Kidney capillary endothelial cell (primary cell): ENCODE measurements around the gene CCNY.

Source experiments
- DNase-seq: peaks from one replicate; pipeline ENCODE4 v3.0.0-alpha.2; 2018; ENCODE audit warnings: low spot score

CCNY gene

DNA sequence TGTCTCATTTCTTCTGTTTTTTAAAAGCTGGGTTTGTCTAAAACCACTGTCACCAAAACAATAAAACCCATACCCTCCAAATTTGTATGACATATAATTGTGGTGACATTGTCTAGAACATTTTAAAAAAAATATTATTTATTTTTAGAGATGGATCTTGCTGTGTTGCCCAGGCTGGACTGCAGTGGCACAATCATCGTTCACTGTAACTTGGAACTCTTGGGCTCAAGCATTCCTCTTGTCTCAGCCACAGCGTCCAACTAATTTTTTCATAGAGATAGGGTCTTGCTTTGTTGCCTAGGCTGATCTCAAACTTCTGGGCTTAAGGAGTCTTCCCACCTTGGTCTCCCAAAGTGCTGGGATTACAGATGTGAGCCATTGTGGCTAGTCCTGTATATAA, 116.5 kb downstream of the CCNY start:
- no peak for DNase-seq

DNA sequence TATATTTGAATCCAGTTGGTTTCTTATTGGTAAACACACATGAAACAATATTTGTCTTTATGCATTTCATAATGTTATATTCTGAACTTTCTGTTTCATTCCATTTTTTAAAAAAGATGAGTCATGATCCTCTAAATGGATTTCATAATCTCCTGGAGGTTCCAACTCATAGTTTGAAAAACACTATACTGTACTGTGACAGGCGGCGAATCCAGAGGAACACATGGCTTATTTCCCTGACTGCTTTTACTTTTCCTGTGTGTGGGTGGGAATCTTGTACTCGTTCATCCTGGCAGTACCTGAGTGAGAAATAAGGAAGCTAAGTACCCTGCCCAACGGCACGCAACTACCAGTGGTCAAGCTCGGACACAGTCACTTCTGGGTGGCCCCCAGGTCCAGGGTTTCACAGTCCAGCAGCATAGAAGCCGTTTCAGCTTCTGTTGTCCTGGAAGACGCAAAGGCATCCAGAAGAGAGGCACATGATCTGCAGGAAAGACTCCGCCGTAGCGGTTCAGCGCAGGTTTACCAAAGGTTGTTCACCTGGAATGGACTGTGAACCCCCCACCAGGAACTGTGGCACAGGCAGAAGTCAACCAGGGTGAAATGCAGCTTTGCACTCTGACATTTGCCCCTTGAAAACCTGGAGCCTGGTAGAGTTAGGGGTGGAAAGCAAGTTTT, 117.7 kb downstream of the CCNY start:
- DNase-seq = no peak

DNA sequence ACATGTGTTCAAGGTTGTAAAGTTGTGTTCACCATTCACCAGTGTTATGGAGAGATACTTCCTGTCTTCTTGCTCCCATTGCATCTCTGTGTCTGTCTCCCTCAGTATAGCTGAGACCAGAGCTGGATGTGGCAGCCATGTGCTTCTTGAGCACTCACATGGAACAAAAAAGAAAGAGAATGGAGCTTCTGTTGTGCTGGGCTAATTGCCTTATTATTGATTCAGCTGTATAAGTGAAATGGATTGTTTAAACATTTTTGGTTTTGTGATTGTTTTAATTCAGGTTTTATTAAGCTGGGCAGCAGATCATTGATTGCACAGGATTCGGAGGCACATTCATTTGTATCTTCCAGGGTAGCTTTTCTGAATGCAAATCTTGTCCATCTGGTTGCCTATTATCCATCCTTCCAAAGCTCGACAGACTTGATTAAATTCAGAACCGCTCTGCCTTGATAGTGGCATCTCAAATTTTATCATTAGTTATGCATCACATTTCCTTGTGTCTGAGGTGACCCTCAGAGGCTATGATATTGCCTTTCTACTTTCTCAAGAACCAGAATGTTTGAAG, 119.9 kb downstream of the CCNY start:
- DNase-seq = no peak

DNA sequence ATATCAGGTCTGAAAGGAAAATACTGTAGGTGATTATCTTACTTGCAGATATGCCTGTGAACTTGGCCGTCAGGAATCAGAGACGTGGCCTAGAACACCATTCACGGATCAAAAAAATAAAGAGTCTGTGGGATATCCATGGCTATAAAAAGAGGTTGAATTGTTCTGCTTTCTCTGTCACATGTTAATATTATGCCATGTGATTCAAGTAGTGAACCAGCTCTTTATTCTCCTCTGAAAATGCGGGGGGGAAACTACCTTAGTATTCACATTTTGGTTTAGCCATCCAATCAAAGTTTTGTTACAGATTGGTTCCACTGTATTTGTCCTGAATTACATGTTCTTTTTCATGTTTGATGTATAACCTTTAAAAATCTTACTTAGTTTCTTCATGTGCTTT, 120.5 kb downstream of the CCNY start:
- no peak for DNase-seq

DNA sequence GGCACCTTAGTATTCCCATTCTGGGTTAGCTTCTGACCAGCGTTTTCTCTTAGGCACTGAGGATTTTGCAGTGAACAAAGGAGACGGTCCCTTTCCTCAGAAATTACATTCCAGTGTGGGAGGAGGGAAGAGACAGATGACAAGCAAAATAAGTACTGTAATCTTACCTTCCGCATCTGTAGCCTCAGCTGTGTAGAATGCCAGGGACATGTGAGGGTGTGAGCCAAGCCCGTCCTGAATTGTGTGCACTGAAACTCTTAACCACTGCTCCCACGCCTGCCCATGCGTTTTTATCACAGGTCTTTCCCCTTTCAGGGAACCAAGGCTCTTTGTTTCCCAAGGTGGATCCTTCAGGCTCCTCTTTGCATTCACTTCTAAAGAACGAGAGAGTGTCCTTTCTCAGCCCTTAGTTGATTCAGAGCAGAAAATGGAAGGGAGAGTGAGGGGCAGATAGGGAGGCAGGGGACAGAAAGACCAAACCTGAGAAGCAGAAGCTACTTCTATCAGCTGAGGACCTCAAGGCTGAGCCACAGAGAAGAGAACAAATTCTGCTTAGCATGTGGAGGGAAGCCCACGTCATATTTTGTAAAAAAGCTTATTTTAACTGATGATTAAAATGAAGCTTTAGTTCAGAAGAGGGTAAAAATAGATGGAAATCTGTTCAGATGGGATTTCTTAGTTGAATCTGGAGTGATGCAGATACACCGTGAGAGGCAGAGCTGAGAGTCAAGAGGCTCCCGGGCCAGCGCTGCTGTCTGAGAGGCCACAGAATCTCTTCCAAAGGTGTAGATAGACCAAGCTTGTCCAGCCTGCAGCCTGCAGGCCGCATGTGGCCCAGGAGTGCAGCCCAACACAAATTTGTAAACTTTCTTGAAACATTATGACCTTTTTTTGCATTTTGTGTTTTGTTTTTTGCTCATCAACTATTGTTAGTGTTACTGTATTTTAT, 122.5 kb downstream of the CCNY start:
- no peak for DNase-seq

DNA sequence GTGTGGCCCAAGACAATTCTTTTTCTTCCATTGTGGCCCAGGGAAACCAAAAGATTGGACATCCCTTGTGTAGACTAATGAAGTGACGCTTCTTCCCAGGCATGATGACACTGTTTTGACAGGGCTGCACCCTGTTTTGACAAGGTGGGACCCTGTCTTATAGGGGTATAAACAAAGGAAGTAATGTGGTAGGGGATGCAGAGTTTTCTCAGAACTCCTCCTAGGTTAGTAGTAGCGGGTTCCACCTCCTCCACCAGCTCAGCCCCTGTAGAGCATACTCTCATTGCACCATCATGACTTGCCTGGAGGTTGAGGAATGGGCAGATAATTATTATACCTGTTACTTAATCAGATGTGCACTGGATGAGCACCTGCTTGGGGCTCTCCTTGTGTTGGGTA, 123.1 kb downstream of the CCNY start:
- DNase-seq = no peak

DNA sequence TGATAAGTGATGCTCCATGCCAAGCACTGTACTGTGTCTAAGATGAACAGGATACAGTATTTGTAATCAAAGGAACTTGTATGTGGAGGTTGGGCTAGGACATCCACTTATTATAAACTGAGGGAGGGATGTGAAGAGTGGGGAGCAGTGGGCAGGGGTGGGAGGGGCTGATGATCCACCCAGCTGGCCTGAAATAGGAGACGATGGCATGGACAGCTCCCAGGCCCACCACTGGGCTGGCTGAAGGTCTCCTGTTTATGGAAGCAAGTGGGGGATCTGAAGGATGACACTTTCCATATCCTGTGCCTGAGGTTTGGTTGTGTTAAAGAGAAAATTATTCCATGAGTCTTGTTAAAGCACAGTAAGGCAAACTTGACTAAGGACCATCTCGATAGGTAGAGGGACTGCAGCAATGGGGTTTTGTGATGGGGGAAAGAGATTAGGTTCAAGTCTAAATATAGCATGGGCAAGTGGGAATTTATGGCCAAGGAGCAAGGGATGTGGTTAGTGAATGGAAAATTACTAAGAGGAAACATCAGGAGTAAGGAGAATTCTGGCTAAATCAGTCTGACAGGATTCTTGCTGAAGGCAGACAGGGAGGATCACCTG, 124.6 kb downstream of the CCNY start:
- DNase-seq = no peak

DNA sequence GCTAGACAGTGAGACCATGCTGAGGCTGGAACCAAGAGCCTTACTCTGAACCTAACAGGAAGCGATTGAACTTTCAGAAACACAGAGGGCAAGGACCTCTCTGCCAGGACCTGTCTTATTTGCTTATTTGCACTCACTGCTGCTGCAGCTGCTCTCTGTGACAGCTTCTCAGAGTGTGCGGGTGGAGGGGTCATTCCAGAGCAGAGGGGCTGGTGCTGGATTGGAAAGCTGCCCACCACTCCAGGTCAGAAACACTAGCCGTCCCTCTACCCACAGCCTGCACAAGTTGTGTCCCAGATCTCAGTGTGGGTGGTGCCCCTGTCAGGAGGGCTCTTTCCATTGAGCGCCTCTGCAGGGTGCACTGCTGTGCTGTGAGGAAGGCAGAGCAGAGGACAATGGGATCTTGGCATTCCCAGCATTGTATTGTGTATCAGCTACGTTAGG, 126.2 kb downstream of the CCNY start:
- DNase-seq = no peak

DNA sequence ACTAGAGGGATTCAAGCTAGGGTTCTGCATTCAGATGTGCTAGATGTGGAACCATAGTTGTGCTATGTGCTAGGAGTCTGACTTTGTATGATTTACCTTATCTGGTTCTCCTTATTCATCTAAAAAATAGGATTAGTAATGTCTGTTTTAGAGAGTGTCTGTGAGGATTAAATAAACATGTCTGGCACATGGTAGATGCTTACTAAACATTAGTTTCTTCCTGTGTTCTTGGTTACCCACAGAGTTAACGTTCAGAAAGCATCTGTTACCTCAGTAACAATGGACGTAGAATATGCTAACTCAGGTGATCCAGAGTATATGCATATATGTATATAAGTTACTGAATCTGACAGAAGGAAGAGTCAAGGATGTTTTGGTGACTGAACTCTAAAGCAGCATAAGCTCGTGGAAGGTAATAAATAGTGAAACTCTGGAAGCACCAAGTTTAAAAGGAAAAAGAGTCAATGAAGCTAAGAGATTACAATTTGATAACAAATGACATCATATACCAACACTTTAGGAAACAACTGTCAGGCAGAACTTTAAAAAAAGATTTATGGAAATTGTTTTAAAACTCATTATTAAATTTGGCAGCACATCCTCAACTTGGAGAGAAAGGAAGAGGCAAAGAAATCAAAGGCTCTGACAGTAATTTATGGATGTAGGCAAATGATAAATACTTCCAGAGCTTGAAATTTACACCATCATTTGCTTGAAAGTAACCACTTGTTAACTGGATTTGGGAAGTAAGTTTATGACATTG, 127.0 kb downstream of the CCNY start:
- no peak for DNase-seq

DNA sequence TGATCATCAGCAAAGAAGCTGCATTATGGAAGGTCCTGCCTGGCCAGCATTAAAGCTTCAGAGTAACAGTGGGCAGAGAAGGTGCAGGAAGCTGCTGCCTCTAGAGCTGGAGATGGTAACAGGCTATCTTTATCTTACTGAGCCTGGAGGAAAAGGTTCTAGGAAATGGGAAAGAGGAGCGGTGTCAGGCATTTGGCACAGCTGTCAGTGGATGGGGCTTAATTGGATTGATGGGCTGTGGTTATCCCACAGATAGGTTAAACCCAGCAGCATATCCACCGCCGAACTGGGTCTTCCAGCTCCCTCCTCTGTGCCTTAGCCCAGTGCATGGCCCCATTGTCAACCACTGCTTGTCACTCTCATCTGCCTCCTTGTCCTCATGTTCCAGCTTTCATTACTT, 127.6 kb downstream of the CCNY start:
- DNase-seq = no peak

DNA sequence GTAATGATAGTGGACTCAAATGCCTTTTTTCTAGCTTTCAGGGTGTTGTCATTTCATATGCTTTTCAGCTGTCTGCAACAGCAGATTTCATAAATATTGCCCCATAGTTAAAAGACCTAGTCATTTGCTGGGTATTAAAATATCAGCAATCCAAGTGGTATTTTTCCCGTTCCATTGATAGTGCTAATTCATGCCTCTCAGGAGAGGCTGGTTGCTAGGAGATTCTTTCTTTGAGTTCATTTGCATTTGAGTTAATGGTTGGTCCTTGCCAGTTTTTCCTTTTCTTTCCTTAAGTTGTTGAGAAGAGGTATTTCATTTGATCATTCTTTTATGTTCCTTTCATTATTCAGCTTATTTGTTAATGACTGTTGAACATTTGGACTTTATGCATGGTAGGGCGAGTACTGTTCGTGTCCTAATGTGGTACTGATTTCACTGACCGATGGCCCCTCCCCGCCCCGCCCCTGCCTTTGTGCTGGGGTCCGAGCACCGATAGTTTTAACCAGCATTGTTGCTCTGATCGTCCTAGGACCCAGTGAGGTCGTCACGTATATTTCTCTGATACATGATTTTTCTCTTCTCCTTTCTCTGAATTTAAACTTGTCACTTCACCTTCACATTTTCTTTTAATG, 128.6 kb downstream of the CCNY start:
- DNase-seq = no peak

DNA sequence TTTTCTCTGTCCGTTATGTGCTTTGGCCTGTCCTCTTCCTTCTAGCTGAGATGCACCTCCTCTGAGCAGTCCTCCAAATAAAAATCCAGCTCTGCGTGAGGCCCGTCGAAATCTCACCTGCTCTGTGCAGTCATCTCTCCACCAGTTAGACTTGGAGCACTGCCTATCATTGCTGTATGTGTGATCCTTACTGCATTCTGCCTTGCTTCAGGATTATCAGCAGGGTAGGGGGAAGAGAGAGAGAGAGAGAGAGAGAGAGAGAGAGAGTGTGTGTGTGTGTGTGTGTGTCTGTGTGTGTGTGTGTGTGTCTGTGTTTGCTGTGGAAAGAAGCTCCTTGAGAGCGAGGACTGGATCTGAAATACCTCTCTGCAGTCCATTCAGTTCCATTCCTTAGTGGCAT, 129.4 kb downstream of the CCNY start:
- DNase-seq = no peak

DNA sequence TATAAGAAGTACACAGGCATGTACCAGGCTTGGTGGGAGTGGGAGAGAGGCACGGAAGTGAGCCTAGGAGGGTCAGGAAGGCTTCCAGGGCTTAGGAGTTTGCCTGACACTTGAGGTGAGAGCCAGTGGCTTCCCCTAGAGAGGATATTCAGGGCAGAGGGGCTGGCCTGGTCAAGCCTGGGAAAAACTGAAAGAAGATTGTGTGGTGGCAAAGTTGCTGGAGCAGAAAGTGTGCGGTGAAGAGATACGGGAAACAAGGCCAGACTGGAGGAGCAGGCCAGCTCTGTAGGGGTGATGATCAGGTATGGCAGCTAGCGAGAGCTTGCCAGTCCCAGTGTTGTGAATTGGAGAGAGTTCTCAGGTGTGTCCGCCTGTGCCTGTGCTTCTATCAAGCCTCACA, 129.9 kb downstream of the CCNY start:
- no peak for DNase-seq

DNA sequence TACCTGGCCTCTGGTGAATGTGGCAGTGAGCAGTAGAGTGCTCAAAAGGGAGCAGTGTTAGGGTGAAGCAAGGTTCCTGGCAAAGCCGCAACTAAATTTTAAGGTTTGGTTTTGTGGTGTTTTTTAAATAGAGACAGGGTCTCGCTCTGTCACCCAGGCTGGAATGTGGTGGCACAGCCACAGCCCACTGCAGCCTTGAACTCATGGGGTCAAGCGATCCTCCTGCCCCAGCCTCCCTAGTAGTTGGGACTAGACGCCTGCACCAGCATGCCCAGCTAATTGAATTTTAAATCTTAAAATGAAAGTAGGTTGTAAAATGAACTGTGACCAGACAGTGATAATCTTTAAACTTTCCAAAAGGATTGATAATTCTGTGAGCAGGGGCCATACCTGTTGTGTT, 130.4 kb downstream of the CCNY start:
- DNase-seq = no peak

DNA sequence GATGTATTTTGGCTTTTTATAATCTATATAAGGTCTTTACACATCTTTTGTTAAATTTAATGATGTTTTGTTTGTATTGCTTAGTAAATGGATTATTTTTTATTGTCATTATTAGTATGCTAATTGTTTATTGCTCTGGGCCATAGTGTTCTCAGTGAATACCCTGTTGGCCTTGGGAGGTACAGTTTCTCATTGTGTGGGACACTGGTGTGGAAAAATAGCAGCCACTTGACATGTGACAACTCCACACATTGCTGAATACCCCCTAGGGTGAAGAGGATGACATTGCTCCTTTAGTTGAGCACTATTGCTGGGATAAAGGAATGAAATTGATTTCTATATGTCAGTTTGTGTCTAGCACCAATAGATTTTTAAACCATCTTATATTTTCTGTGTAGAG, 130.9 kb downstream of the CCNY start:
- no peak for DNase-seq

DNA sequence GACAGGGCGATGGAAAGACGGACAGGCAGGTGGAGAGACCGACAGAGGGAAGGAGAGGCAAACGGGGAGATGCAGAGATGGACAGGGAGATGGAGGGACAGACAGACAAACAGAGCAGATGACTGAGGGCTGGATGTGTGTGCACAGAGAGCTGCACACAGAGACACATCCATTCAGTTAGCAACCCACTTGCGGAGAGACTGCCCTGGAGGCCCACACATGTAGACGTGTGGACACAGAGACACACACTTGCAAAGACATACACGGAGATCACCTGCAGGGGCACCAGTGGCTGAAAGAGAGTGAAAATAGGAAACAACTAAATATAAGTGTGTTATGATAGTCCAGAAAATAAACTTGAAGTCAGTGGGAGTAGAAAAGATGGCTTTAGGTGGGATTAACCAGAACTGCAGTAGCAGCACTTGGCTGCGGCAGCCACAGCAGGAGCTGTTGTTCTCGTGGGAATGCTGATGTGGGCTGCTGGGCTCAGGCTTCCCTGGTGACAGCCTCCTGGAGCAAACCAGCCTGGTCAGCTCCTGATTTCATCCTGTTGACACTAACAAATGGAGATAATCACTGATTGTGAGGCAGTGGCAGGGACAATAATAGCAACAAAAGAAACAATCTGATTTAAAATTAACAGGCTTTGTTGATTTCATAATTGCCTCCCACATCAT, 134.1 kb downstream of the CCNY start:
- no peak for DNase-seq

DNA sequence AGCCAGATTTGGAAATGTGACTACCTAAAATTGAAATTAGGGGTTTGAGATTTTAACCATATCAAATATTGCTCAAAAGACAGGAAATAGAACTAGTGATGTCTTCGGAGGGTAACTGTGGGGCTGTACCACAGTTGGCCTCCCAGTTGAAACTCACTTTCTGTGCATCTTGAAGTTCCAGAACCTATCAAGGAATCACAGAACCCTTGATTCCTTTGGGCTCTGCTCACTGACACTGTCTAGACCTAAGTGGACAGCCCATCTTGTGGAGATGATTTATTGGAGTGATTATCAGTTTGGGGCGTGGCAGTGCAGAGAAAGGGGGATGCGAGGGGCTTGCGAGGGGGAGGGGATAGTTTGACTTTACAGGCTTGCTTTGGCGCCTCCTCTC, 134.6 kb downstream of the CCNY start:
- DNase-seq = no peak

DNA sequence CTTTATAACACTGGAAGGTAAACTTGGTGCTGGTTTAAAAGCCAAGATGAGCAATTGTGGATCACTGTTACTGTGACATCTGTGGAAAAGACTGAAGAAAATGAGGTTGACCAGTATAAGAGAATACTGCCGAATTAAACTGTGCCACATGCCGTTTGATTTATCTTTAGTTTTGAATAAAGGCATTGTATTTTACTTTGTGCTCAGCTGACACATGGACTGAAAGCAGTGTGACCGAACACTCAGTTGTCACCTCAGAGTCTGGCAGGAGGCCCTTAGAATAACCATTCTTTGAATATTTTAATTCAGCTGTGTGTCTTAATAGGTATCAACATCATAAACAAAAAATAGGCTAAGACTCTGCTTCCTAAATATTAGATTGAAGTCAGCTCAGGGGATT, 135.1 kb downstream of the CCNY start:
- DNase-seq = no peak

DNA sequence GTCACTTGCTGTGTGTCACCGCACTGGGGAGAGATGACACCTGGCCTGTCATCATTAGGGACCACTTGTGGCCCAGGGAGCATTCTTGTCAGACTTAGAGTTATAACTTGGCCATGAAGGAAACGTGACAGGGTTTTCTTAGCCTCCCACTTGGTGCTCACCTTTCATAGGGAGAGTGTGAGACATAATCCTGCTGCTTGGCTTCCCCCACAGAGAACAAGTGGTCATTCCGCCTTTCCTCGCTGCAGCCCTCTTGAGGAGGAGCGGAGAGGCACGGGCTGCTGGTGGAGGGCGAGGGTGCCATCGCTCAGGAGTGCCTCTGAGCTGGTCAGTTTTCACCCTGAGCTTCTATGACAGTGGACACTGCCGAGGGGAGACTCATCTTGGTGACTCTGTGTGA, 143.8 kb downstream of the CCNY start:
- DNase-seq = no peak

DNA sequence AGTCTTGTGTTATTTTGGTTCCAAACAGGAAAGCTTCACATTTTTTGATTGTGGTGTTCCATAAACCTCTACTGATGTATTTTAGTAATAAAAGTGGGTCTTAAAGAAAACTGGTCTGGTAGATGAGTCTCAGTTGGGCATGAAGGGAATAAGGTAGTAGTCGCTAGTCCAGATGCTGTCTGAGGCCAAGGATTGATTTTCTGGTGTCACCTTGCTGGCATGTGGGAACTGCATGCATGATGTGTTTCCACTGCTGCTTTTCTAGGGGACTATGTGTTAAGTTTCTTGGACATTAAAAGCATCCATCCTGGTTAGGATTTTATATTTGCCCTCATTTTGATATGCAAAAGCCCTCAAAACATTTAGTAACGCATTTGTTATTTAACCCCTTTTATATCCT, 145.1 kb downstream of the CCNY start:
- DNase-seq = no peak
